HG03064 (cell line): ENCODE measurements around the gene PIWIL1.

Experiments used
- ATAC-seq: cut with Tn5 transposase; IDR thresholded peaks from one replicate; pipeline ENCODE4 v1.9.1; 2021; ENCODE audit warnings: low read depth; ENCODE audit not compliant: unreplicated experiment

Gene PIWIL1

DNA sequence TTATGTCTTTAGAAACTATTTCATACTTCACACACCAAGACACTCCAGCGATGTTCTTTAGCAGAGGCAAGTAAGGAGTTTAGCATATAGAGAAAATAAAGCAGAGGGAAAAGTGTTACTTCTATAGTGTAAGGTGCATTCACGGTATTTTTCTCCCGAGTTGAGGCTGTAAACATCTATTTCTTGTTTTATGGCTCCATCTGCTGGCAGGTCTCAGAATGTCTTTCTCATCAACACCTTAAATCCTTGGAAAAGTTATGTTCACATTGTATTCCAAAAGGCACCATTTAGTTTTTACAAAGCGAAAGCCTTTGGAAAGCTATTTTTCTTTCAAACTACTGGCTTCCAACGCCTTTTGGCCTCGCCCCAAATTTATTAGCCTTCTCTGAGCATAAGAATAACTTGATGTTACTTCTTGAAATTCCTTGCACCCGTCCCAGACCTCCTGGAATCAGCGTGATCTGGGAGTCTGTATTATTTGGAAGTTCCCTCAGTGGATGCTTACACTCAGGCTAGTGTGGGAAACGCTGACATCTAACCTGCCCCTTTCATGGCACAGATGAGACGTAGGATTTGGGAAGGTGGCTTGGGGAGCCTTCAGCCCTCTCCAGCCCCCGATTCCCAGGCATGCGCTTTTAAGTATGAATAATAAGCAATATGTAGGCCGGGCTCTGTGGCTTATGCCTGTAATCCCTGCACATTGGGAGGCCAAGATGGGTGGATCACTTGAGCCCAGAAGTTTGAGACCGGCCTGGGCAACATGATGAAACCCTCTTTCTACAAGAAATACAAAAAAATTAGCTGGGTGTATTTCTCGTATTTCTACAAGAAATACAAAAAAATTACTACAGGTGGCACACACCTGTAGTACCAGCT lies 1.9 kb upstream of the PIWIL1 start:
- ATAC-seq = no peak

DNA sequence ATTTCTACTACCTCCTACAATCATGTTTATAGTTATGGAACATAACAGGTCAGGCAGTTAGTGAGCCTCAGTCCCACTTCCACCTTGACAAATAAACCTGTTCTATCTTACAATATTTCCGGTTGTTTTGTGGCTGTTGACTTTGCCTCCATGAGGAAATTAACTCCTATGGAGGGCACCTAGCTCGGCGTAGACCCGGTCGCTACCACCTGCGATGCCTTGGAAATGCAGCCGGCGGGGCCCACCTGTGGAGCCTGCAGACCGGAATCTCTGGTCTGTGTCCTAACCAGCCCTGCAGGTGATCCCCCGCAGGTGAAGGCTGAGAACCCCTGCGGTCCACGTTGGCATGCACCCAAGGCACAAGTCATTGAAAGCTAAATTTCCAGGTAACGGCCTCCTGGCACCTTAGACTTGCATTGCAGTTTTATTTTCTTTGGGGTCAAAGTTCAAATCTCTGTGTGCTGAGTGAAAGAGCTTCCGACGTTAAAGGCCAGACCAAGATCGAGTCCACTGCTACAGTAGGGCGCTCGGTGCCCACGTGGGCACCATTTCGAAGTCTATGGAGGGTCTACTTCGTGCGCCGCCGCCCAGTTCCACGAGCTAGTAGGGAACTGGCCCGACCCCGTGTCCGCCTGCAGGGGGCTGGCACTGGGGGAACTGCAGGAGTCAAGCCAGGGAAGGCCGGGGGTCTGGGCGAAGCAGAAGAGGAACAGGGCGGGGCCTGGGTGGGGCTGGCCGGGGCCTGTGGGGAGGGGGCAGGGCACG lies 782 bp upstream of the PIWIL1 start:
- no peak for ATAC-seq

DNA sequence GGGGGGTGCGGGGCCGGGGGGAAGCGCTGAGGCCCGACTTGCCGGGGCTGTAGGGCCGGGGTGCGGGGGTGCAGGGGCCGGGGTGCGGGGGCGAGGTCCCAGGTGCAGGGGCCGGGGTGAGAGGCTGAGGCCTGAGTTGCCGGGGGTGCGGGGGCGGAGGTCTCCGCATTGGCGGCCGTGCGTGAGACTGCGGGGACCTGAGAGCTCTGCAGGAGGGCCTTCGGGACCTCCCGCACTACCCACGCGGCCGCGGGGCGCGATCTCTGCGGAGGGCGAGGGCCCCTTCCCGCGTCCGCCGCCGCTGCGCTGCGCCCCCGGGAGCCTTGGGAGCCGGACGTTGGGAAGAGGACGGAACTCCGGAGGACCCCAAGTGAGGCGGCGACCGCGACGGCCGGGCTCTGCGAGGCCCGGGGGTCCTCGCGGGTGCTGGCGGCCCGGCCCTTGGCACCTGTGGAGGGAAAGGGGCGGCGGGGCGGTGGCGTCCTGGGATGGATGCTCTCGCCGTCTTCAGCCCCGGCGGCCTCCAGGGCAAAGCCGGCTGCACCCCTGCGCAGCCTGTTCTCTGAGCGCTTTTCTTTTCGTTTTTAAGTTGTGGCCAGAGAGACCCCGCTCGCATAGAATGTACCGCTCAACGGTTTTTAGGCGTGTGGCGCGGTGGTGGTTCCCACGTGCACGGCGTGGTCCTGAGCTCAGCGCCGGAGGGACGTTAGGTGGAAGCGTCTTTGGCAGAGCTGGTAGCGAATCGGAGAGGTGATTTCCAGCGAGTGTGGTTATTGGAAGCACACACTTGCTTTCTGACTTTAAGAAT lies 1.3 kb downstream of the PIWIL1 start:
- ATAC-seq = no peak

DNA sequence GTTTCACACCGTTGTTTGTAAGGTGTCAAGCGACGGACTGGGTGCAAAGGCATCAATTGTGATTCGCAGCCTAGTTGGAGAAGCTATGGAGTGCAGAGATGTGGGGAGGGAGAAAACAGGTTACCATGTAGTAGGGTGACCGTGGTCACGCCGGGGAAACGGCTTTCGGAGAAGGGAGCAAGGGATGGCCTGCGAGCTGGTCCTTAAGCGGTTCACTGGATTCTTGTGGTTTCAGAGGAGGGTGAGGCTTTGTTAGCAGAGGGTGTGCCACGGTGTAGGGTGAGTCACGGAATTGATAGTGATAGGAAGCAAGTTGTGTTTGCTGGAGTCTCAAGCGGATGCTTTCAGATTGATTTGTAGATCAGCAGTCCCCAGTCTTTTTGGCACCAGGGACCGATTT lies 2.3 kb downstream of the PIWIL1 start:
- no peak for ATAC-seq

DNA sequence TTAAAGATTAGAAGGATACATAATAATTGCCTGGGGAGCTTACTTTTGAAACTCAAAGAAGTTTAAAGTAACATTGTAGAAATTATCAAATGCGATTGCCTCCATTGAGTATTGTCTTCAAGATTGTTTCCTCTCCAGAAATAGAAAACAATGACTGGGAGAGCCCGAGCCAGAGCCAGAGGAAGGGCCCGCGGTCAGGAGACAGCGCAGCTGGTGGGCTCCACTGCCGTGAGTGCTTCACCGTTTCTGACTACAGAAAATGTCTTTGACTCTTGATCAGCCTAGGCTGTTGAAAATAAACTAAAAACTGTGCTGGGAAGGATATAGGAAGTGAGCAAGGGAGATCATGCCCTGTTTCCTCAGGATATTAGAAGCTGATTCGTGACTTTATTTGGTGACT lies 4.8 kb downstream of the PIWIL1 start:
- no peak for ATAC-seq

DNA sequence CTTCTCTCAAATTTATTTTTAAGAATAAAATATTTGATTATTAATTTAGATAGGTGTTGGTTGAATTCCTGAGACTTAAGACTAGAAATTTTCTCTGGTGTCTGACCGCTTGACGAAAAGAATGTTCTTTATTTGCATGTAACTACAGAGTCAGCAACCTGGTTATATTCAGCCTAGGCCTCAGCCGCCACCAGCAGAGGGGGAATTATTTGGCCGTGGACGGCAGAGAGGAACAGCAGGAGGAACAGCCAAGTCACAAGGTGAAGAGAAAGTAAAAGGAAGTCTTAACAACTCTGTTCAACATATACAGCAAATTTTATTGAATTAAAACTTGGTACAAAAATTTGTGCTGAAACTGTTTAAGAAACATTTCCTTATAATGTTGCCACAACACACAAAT lies 5.2 kb downstream of the PIWIL1 start:
- no peak for ATAC-seq

DNA sequence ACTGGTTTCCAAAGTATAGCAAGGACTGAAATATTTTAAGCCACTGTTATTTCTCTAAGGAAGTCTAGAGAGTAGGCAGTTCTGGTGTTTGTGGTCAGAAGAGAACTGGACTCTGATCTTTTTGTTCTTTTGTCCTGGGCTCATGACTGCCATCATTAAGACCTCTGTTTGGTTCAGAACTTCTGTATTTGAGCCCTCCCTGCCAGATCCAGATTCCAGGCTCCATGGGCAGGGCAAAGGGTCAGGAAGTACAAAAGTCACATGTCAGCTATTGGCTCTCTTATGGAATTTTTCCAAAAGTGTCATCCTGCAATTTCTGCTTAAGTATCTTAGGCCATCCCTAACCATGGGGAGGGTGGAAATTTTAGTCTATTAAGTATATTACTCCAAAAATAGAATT lies 6.8 kb downstream of the PIWIL1 start:
- ATAC-seq = no peak

DNA sequence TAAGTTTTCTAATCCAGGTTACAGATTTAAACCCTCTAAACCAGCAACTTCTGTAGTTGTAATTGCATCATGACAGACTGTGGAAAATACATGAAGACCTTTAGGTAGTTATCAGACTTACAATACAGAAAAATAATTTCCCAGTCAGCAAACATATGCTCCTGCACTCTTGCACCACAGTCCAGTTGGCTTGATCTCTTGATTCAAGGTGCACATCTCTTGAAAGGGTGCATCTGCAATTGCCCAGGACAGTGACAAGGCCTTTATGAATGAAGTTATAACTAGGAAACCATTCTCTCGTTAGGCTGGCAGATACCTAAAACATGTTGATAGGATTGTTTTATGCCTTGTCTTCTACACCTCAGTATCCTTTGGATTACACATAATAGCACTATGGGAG lies 7.6 kb downstream of the PIWIL1 start:
- no peak for ATAC-seq

DNA sequence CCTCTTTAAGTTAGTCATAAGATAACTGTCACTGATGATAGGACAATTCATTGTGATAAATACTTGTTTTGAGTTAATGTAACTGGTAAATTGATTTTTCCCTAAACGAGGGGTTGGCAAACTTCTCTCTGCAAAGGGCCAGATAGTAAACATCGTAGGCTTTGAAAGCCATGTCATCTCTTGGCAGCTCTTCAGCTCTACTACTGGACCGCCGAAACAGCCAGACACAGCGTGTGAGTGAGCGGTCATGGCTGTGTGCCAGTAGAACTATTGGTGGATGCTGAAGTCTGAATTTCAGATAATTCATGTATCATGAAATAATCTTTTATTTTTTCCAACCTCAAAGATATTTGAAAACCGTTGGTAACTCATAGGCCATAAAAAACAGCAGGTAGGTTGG lies 9.9 kb downstream of the PIWIL1 start:
- no peak for ATAC-seq

DNA sequence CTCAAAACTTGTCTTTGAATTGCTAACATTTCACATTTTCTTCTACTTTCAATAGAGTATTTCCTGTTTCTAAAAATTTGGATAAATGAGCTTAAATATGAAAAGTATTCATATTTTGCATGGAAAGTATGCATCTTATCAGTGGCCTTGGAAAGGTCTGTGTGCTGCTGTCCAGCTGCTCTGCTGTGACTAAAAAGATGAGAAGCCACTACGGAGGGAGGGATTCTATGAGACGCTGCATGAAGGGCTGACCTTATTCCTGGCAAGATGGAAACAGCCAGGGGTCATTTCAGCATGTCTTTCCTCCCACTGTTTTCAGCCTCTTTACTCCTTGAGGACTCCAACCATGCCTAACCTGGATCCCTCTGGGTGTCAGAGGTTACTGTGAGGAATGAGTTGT lies 13.0 kb downstream of the PIWIL1 start:
- no peak for ATAC-seq

DNA sequence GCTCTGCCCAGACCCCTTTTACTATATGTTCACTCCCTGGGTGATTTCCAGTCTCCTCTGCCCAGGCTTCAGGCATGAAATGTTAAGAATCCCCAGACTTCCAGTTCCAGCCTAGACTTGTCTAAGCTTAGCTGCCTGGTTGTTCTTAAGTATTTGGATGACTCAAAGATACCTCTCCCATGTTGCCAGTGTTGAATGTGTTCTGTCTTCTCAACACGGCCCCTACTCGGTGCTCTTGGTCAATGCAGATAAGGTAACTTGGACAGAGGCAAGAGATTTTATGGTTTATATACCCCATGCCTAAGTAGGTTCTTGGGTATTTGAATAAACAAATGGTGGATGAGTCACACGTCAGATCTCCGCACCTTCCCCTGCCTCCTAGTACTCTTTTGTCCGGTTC lies 13.6 kb downstream of the PIWIL1 start:
- ATAC-seq = no peak

DNA sequence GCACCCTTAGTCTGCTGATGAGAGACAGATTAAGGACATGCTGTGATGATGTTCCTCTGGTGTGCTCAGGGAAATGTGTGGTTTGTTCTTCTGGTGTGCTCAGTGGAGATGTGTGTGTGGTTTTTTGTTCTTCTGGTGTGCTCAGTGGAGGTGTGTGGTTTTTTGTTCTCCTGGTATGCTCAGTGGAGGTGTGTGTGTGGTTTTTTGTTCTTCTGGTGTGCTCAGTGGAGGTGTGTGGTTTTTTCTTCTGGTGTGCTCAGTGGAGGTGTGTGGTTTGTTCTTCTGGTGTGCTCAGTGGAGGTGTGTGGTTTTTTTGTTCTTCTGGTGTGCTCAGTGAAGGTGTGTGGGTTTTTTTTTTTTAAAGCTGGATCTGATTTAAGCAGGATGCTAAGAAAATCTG lies 15.4 kb downstream of the PIWIL1 start:
- ATAC-seq = no peak

DNA sequence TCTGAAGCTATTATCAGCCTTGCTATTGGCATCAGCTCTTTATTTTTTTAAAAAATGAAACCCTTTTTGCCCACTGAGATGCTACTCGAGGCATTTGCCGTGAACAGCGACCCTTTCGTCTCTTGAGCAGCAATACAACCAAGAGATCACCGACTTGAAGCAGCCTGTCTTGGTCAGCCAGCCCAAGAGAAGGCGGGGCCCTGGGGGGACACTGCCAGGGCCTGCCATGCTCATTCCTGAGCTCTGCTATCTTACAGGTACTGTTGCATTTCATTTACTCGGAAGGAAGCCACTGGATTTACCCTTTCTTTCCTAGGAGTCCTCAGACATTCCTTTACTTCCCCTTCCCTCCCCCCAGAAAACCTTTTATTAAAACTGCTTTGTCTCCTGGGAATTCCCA lies 16.7 kb downstream of the PIWIL1 start:
- ATAC-seq = no peak

DNA sequence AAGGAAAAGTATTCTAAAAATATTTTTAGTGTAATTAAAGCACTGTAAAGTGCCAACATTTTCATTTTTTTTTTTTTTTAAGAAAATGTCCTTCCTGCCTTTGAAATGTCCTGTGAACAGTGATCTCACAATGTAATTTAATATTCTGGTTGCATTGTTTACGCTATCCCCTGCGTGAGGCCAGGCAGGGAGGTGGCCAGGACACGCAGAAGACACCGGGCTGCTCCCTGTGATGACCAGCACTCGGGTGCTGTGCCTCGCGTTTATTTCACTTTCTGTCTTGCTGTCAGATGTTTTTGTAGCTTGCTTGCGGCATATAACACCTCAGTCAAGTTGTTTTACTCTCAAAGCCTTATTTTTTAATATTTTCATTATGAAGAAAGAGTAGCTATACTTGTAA lies 18.5 kb downstream of the PIWIL1 start:
- no peak for ATAC-seq

DNA sequence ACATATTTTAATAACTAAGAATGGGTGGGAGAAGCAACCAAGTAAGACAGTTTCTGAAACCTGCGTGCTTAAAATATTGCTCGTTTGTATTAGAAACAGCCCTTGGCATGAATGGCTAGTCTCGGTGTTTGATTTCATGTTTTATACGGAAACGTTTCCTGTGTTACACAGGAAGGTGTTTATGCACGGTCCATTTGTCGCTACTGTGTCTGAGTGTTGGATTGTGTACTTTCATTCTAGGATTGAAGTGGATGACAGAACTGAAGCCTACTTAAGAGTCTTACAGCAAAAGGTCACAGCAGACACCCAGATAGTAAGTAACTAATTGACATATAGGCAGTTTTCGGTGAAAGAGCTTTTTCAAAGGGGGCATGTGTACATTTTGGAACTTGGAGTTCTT lies 19.6 kb downstream of the PIWIL1 start:
- no peak for ATAC-seq

DNA sequence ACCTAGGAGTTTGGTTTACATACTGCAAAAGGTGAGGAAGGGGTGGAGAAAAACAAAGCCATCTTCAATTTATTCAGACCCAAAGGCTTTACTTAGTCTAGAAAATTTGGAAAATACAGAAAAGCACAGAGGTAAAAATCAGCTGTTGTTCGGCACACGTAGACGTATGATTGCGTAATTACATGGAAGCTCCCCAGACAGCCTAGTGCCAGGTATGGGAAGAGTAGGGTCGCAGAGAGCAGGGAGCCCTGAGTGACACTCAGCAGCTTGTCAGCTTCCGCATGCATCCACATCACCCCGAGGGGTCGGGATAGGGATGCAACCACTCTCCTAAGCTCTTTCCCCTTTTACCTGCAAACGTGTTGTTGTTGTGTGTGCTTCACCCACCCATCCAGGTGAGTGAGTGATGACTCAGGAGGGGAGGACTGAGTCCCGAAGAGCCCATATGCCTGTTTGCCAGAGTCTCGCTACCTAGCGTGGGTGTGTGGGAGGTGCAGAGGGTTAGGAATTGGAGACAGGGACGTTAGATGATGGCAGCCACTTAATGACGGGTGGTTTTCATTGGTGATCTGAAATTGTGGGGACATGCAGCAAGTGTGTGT lies 20.1 kb downstream of the PIWIL1 start:
- ATAC-seq = no peak

DNA sequence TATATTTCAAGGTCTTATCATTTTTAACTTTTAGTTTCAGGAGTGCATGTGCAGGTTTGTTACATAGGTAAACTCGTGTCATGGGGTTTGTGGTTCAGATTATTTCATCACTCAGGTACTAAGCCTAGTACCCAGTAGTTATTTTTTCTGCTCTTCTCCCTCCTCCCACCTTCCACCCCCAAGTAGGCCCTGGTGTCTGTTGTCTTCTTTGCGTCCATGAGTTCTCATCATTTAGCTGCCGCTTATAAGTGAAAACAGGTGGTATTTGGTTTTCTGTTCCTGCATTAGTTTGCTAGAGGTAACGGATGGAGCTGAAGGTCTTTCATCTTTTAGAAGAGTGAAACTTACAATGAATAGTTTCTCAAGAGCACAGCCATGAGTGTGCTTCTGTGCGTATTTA lies 24.4 kb downstream of the PIWIL1 start:
- no peak for ATAC-seq

DNA sequence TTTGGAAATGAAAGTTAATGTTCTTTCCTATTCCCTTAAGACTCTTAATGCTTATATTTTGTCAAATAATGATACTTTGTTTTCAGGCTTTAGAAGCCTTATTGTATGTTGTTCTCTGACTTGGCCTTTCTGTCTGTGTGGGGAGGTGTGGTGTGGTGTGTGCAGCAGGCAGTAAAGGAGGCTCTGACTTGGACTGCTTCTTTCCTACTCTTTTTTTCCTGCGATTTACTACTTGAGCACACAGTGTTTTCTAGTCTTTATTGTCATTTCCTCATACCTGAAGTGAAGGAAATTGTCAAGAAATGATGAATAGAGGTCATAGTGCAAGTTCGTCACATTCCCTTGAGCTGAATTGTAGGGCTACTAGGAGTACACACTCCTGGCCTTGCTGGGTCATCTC lies 26.9 kb downstream of the PIWIL1 start:
- ATAC-seq = no peak

DNA sequence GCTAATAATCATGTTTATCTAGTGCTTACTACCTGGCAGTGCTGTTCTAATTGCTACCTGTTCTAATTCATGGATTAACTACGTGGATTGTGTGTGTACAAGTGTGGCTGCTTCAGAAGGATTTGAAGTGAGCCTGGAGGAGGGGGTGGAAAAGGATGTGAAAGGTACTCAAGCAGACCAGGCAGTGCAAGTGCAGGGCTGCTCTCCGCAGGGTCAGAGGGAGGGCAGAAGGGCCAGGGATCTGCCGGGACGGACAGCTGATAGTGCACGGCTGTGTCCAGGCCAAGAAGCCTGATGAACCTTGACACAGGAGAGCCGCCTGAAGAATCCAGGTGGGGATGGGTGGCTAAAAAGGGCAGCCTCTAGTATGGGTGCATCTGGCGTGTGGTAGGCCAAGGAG lies 28.5 kb downstream of the PIWIL1 start:
- no peak for ATAC-seq

DNA sequence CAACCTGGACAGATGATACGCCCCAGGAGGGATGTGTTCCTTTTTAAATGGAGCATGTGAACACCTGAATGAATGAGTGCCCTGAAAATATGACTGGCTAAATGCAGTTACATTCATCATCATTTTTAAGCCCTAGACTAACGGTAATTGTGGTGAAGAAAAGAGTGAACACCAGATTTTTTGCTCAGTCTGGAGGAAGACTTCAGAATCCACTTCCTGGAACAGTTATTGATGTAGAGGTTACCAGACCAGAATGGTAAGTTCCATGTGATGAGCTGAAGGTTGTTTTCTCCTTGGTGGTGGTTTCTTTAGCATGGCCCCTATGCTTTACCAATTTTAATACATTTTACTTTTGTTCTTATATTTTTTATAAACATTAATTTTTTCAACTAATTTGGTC lies 29.3 kb downstream of the PIWIL1 start:
- ATAC-seq = no peak

DNA sequence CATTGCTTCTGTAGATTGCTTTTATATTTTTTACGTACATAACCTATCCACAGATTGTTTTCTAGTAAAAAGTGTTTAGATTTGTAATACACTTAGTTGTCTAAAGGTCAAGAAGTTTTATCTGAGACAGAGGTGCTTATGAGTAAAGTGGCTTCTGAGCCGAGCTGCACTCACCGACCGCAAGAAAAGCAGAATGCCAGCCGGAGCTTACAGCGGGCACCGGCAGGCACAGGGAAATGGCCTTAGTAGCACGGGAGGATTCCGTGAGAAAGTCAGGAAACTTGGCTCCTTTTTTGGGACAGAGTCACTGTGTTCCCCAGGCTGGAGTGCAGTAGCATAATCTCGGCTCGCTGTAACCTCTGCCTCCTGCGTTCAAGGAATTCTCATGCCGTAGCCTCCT lies 29.8 kb downstream of the PIWIL1 start:
- no peak for ATAC-seq
